ENCODE measurements around the gene ACTR3.

The ACTR3 gene

GRCh38 chr2:113966832-113967231, 76.9 kb downstream of the ACTR3 start:
- DNase-seq (ENCODE audit: low read depth), result no peak
- in situ Hi-C loops (cut with HindIII; ENCODE audit: low sequenced_read_pairs), result no loop called here
- no peak overlapping the region for H3K4me3 ChIP-seq (ENCODE audit: low read depth, low read length)

GRCh38 chr2:113967272-113967671, 77.4 kb downstream of the ACTR3 start:
- in situ Hi-C loops (cut with HindIII; ENCODE audit: low sequenced_read_pairs), result no loop called here
- TF ChIP-seq, protein P1, sequence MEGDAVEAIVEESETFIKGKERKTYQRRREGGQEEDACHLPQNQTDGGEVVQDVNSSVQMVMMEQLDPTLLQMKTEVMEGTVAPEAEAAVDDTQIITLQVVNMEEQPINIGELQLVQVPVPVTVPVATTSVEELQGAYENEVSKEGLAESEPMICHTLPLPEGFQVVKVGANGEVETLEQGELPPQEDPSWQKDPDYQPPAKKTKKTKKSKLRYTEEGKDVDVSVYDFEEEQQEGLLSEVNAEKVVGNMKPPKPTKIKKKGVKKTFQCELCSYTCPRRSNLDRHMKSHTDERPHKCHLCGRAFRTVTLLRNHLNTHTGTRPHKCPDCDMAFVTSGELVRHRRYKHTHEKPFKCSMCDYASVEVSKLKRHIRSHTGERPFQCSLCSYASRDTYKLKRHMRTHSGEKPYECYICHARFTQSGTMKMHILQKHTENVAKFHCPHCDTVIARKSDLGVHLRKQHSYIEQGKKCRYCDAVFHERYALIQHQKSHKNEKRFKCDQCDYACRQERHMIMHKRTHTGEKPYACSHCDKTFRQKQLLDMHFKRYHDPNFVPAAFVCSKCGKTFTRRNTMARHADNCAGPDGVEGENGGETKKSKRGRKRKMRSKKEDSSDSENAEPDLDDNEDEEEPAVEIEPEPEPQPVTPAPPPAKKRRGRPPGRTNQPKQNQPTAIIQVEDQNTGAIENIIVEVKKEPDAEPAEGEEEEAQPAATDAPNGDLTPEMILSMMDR (IDR thresholded peaks at IDR 0.05; ENCODE audit: low read depth, low read length, missing control alignments), result no peak
- DNase-seq (ENCODE audit: low read depth), result no peak

More at GRCh38 chr2:113966832-113967231, 76.9 kb downstream of the ACTR3 start:
- TF ChIP-seq, protein P1 (IDR thresholded peaks at IDR 0.05; ENCODE audit: low read depth, low read length, missing control alignments), result no peak

GRCh38 chr2:113972766-113973165, 82.9 kb downstream of the ACTR3 start:
- TF ChIP-seq, protein P1 (IDR thresholded peaks at IDR 0.05; ENCODE audit: low read depth, low read length, missing control alignments), result no peak
- no peak for DNase-seq (ENCODE audit: low read depth)
- no peak overlapping the region for H3K4me3 ChIP-seq (ENCODE audit: low read depth, low read length)
- in situ Hi-C loops (cut with HindIII; ENCODE audit: low sequenced_read_pairs), result no loop called here

More at GRCh38 chr2:113967272-113967671, 77.4 kb downstream of the ACTR3 start:
- H3K4me3 ChIP-seq (ENCODE audit: low read depth, low read length), result no peak overlapping the region

- TF ChIP-seq, protein P1 (IDR thresholded peaks at IDR 0.05; ENCODE audit: low read depth, low read length, missing control alignments), result no peak
- in situ Hi-C loops (cut with HindIII; ENCODE audit: low sequenced_read_pairs), result no loop called here
- DNase-seq (ENCODE audit: low read depth), result no peak
- H3K4me3 ChIP-seq (ENCODE audit: low read depth, low read length), result no peak overlapping the region
Observed at GRCh38 chr2:113973810-113974209, 83.9 kb downstream of the ACTR3 start.

DNA sequence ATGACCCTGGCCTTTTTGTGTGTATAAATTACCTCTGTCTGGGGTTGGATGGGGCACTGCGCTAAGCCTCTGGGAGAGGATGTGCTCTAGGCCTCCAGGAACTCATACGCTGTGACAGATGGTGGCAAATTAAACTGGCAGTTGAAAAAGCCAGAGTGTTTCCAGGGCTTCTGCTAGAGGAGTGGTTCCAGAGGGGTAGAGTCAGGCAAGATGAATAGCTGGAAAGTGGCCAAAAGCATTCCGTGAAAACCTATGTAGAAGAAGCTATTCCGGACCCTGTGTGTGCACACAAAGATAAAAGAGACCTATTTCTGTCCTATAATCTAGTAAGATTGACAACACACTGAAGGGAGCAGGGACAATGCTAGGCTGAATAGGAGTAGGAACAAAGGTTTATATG, 84.8 kb downstream of the ACTR3 start:
- in situ Hi-C loops (cut with HindIII; ENCODE audit: low sequenced_read_pairs), result no loop called here
- TF ChIP-seq, protein P1 (IDR thresholded peaks at IDR 0.05; ENCODE audit: low read depth, low read length, missing control alignments), result no peak
- no peak overlapping the region for H3K4me3 ChIP-seq (ENCODE audit: low read depth, low read length)
- DNase-seq (ENCODE audit: low read depth), result no peak

DNA sequence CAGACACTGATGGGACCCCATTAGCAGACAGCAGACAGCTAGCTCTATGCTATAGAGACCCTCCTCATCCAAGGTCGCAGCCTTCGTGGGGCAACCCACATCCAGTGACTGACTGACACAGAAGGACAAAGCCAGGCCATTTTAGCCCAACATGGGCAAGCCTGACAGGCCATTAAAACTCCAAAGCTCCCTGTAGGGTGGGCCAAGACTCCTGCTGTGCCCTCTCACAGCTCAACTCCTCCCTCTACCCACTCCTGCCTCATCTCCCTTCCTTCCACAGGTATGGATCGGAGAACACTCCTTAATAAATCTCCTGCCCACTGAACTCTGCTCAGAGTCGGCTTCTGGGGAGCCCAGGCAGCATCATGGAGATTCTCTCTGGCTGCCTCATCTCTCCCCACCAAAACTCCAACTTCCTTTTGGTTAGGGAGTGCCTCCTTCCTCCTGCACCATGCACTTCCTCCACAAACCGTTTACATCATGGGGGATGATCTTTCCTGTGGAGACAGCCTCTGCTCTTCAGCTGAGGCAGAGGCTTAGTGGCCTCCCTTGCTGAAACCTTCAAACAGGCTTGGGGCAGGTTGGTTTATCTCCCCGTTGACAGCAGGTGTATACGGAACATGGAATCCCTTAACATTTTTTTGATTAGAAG, 86.5 kb downstream of the ACTR3 start:
- TF ChIP-seq, protein P1 (IDR thresholded peaks at IDR 0.05; ENCODE audit: low read depth, low read length, missing control alignments), result no peak
- no peak overlapping the region for H3K4me3 ChIP-seq (ENCODE audit: low read depth, low read length)
- DNase-seq (ENCODE audit: low read depth), result no peak
- in situ Hi-C loops (cut with HindIII; ENCODE audit: low sequenced_read_pairs), result no loop called here

All from astrocyte of the cerebellum (primary cell).